Activated CD8-positive, alpha-beta memory T cell treated with anti-CD3 and anti-CD28 coated beads, Interleukin-2, amount 50 U/mL, for 24 hours (primary cell): ENCODE data around the gene HPSE.

Source experiments
- DNase-seq: peaks from one replicate; pipeline ENCODE4 v3.0.0-alpha.2; 2020; ENCODE audit errors: extremely low read depth

HPSE gene

DNA sequence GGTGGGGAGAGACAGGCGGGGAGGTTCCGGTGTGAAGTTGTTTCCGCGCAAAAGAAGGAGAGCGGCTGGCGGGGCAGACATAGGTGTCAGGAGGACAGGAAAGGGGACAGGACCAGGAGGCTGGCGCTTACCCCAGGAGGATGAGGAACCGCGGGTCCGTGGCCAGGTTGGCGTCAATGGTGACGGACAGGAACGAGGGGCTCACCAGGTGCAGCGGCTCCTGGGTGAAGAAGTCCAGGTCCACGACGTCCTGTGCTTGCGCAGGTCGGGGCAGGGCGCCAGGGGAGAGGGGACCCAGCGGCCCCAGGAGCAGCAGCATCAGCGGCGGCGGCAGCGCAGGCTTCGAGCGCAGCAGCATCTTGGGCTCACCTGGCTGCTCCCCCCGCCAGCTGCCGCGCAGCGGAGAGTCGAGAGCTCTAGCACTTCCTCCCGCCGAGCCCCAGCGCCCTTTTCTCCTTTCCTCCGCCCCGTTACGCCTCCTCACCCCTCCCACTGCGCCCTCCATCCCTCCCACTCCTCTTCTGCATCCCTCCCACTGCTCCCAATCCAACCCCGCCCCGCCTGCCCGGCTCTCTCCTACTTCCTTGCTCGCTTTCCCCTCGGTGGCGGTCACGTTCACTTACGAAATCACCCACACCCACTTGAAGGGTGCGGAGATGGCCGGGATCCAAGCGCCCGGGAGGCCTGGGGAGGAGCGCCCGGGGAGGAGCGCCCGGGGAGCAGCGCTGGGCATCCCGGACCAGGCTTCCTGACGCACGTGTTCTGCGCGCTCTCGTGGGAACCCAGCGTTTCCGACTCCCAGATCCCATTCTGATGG lies at the start of gene HPSE:
Gene HPSE, minus strand, starts transcription at position 424 of the 817 bp plus-strand sequence. Its CDS starts 66 bp downstream, at position 358.
- no peak for DNase-seq

DNA sequence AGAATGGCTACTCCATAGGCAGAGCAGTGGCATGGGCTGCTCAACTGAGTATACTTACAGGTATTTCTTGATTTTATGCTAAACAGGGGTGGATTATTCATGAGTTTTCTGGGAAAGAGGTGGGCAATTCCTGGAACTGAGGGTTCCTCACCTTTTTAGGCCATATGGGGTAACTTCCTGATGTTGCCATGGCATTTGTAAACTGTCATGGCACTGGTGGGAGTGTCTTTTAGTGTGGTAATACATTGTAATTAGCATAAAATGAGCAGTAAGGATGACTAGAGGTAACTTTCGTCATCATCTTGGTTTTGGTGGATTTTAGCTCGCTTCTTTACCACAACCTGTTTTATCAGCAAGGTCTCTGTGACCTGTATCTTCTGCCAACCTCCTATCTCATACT lies 48.2 kb upstream of the HPSE start:
- no peak for DNase-seq

DNA sequence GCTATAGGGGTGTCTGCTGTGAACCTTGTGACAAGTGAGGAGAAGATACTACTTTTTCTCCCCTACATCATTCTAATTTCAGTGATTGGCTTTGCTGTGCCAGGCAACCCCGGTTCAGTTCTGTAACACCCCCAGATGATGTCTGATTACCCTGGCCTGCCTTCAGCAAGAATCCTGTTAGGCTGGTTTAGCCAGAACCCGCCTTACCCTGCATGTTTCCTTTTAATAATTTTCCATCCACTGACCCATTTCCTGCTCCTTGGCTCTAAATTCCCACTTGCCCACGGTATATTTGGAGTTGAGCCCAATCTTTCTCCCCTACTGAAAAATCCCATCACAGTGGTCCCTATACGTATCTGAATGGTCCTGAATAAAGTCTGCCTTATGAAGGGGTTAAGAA lies 46.5 kb upstream of the HPSE start:
- DNase-seq: no peak

DNA sequence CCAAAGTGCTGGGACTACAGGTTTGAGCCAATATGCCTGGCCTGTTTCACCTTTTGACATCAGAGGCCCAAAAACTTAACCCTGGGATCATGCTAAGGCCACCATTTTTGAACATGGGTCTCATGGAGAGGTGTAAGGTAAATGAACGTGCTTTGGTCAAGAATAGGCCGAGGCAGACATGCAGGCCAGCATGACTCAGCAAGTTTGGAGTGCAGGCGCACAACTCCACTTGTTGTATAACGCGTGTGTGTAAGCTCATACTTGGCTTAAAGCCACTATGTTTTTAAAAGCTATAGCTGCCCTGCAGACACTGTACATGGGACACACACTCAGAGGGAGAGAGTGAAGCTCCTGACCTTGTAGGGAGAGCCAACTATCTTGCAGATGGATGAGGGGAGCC lies 43.8 kb upstream of the HPSE start:
- no peak for DNase-seq

DNA sequence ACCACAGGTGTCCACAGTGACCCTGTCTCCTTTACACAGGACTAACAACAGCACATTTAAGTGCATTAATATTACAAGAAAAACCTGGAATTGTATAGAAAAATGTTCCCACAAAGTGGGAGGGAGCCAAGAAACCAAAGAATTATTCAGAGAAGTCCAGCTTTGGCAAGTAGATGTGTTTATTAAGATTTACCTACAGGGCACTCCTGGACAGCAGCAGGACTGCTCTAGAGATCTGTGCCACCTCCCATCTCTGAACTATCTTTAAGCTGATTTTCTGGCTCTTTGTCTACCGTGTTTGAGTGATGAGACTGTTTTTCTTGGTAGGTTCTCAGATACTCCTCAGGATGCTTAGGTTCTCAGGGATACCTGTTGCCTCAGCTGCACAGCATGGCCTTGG lies 38.3 kb upstream of the HPSE start:
- DNase-seq: no peak

DNA sequence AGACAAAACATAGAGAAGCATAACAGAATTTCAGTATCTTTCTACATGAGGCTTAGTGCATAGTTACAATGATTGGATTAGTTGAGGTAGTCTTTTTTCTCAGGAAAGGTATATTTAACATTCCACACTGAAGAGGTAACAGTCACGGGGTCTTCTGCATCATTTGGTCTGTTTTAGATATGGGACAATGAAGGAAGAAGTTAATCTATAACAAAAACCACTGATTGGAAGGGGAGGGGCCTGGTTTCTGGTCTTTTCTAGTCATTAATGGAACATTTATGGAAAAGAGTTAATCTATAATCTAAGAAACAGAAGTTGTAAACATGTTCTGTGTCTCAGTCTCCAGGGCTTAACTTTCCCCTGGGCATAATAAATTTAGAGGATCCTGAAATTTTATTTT lies 37.3 kb upstream of the HPSE start:
- no peak for DNase-seq

DNA sequence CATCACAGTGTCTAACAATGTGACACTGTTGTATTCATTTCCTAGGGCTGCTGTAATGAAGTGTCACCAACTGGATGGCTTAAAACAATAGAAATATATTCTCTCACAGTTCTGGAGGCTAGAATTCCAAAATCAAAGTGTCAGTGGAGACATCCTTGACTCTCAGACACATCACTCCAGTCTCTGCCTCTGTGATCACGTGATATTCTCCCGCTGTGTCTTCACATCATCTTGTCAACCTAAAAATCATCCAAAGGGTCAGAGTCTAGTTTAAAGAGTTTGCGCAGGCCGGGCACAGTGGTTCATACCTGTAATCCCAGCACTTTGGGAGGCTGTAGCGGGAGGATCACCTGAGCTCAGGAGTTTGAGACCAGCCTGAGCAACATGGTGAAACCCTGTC lies 36.6 kb upstream of the HPSE start:
- DNase-seq: no peak

DNA sequence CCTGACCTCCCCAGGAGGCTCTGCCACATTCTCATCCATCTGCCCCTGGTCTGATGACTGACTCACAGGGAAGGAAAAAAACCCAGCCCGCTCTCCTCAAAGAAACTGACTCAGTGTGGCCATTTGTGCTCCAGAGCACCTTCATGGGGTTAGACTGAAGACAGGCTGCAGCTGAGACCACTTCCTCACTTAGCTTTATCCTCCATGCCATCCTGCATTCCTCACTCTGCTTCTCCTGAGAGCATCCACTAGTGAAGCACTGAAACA lies 35.9 kb upstream of the HPSE start:
- no peak for DNase-seq

DNA sequence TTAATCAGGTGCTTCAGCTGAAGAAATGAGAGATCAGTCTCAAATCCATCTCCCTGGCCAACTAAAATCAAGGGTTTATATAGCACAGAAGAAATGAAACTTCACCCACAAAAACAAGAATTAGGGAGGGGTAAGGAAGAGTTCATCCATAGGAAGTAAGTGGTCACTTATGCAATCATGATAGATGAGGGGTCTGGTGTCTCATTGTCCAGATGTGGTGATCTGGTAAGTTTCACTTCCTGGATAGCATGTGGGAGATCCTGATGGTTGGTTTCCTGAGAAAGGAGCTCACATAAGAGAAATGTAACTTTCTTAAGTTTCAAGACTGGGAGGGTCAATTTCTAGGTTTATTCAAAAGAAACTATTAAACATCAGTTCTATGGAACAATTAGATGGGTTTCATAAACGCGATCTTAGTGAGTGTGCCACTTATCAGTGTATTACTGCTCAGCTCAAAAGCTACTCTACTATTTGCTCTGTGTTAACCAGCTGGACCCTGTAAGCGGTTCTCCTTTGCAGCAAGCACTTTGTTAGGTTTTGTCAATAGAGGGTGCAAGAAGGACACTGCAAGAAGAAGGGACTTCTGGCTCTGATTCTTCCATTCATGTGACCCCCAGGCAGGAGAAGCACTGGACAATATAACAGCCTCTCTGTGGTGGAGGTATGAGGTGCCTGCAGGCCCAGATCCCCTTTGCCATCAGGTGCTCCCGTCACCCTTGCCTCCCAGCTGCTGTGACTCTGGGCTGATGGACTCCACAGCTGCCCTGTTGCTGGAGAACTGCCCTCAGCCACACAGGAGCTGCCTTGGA lies 35.4 kb upstream of the HPSE start:
- DNase-seq: no peak

DNA sequence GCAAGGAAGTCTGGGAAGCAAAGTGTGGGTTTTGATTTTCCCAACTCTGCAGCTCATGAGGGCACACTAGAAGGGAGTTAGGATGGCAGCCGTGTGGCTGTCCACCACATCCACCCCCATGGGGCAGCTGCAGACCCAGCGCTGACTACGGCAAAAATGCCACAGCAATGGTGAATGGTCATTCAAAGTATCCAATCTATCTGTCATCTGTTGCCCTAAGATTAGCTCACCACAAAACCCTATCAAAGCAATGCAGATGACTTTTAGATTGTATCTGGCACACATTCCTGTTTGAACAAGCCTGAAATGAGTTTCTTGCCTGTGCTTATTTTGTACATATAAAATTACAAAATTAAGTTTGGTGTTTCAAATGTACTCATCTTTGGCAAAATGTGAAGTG lies 29.7 kb upstream of the HPSE start:
- DNase-seq: no peak

DNA sequence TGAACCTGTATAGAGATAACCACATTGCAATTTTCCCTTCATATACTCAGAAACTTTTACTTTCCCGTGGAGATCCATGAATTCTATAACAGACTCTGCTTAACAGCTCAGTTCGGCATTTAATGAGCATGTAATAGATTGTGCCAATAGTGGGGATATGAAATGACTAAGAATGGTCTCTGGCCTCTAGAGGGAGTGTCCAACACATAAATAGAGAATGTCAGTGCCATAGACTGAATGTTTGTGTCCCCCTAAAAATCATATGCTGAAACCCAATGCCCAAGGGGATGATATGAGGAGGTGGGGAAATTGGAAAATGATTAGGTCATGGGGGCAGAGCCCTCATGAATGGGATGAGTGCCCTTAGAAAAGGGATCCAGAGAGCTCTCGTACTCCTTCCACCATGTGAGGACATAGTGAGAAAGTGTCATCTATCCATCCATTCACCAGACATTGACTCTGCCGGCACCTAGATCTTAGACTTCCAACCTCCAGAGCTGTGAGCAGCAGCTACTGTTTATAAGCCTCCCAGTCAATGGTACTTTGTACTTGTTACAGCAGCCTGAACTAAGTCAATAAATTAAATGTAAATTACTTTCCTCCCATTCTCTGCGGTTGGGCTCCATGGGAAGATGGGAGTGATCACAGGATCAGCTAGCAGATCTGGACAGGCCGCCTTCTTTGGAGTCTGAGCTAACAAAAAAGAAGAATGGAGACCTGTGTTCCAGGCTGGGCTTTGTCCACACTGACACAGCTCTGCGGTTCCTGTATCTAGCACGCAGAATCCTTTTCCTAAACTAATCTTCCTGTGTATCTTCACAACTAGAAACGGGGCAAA lies 28.1 kb upstream of the HPSE start:
- no peak for DNase-seq

DNA sequence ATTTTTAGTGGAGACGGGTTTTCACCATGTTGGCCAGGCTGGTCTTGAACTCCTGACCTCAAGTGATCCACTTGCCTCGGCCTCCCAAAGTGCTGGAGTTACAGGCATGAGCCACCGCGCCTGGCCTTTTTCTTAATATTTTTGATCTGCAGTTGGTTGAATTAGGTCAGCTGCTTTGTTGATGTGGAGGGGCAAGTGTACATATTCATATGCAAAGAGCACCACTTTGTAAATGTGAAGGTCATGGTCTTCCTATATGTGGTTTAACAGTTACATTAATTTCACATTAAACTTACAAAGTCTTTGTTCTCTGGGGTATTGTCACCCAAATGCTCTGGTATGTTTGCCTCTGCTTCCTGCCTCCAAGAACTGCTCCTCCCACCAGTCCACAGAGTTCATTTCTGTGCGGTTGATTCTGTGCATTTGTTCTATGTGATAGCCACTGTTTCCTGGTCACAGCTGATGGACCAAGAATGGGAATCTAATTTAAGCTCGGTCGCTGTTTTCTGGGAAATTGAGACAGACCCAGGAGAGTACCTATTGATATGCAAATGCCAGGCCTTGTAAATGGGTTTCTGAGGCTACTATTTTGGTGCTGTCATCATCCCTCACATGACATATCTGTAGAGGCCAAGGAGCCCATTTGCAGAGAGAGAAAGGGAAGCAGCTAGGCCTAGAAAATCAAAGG lies 26.9 kb upstream of the HPSE start:
- no peak for DNase-seq

DNA sequence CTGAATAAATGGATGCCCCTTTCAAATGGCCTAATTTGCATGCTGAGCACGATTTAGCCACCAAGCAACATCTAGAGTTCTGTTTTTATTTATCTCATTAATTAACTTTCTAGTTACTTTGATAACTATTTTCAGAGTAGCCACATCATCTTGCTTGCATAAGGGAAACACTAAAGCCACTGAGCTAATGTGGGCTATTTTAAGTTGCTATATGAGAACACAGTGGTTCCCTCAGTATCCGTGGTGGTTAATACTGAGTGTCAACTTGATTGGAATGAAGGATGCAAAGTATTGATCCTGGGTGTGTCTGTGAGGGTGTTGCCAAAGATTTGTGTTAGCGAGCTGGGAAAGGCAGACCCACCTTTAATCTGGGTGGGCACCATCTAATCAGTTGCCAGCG lies 25.4 kb upstream of the HPSE start:
- no peak for DNase-seq

DNA sequence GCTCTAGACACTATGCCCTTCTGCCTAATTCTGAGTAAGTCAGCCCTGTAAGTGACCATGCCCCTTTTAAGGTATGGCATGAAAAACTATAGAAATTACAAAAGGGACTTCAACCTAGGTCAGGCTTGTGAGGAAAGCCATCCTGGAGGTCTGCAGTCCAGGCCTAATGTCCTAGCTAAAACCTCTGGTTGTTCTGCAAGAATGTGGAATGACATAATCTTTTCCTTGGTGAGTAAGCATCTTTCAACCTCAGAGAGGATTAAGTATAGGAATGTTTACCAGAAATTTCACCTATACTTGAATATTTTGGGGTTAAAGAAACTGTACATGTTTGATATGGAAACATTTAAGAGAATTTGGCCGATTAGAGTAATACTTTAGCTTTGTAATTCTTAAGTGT lies 23.8 kb upstream of the HPSE start:
- no peak for DNase-seq

DNA sequence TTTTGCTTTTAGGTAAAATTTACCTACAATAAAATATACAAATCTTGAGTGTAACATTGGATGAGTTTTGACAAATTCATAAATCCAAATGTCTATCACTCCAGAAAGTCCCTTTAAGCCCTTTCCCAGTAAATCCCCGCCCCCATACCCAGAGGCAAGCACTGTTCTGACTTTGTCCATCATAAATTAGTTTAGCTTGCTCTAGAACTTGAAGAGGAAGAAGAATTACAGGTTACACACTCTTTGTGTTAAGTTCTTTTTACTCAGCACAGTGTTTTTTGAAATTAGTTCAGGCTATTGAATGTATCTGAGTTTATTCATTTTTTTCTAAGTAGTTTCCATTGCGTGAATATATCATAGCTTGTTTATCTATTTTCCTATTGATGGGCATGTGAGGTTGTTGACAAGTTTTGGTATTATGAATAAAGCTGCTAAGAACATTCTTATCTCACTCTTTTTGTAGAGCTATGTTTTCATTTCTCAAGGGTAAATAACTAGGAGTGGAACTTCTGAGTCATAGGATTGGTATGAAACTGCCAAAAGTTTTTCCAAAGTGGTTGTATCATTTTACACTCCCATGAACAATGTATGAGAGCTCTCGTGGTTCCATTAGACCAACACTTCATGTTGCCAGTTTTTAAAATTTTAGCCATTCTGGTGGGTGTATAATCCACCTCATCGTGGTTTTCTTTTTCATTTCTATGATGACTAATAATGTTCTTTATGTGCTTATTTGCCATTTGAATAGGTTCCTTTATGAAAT lies 22.4 kb upstream of the HPSE start:
- no peak for DNase-seq

DNA sequence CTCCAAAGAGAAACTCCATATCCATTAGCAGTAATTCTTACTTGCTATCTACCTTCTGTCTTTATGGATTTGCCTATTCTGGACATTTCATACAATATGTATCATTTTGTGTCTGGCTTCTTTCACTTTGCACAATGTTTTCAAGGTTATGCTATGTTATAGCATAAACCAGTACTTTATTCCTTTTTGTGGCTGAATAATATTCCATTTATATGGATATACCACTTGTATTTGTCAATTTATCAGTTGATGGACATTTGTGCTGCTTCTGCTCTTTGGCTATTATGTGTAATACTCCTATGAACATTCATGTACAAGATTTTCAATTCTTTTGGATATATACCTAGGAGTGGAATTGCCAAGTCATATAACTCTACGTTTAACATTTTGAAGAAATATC lies 18.9 kb upstream of the HPSE start:
- no peak for DNase-seq

DNA sequence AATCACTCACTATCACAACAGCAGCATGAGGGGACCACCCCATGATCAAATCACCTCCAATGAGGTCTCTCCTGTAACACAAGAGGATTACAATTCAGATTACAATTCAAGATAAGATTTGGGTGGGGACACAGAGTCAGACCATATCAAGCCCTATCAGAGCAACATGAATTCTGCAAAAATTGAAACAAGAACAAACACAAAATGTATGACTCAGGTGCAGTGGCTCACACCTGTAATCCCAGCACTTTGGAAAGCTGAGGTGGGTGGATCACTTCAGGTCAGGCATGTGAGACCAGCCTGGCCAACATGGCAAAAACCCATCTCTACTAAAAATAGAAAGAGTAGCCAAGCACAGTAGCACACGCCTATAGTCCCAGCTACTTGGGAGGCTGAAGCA lies 13.4 kb upstream of the HPSE start:
- DNase-seq: no peak

DNA sequence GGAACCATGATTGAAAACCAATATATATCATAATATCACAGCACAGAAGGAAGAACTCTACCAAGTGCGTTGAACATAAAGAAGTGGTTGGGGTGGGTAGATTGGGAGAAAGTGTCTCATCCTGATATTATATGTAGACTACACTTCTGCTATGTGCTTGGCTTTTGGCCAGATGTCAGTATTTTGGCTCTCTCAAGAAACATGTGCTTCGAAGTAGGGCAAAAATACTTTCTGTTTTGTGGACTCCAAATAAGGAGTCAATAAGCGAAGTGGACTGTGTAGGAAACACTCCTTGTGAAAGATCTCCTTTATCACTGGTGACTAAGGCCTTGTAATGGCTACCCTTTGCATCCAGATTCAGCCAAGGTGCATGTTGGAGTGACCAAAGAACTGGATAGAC lies 7.8 kb upstream of the HPSE start:
- no peak for DNase-seq

DNA sequence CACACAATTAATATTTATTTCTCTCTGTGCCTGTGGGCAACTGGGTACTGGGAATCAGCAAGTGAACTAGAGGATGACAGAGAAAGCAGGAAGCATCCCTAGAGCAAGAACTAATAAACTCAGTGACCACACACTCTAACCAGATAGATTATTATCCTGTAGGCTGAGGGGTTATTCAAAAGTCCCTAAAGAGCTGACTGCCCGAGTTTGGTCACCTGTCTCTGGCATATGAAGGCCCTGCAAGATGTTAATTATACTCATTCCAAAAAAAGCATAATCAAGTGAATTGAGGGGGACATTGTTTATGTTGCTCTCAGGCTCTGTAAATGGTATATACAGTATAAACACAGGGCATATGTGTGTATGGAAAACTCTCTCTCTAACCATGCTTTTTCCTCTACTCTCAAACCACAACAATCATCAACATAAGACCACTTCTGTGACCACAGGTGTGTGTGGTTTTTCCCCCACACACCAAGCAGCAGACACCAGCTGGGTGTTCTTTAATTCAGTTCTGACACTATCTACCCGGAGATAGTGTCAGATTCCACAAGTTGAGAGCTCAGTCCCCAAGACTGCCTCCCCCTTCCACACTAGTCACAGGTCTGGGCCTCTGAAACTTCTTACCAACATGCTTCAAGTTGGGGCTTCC lies 6.2 kb upstream of the HPSE start:
- no peak for DNase-seq

DNA sequence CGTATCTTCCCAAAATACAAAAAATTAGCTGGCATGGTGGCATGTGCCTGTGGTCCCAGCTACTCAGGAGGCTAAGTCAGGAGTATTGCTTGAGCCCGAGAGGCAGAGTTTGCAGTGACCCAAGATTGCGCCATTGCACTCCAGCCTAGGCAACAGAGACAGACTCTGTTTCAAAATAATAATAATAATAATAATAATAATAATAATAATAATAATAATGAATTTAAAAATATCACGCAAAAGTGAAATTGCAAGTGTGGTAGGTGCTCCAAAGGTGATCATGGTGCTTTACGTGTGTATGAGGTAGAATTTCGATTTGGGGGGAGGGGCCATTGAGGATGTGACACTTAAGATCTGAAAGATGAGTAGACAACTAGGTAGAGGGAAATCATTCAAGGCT lies 4.9 kb upstream of the HPSE start:
- DNase-seq: no peak

DNA sequence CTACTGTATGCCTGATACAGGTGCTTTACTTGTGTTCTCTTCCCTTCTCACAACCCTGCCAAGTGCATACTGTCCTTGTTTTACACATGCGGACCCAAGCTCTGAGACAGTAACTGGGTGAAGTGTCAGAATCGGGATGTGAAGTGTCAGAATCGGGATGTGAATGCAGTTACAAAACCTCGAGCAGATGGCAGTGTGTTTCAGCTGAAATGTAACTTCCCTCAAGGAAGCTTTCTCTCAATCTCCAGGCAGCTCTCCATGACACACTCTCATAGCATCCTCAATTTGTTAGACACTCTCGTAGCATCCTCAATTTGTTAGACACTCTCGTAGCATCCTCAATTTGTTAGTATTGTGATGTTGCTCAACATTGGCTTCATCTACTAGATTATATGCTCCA lies 1.1 kb upstream of the HPSE start:
- no peak for DNase-seq
